ENCODE data around the gene TTLL3. TPM values are rescaled to one million over a fixed set of nuclear protein-coding genes. Genes with fewer than 3 reads are reported as not detected.

TTLL3 gene
- total RNA-seq, 1 experiment from 2014 or later, result 14.6 TPM

DNA sequence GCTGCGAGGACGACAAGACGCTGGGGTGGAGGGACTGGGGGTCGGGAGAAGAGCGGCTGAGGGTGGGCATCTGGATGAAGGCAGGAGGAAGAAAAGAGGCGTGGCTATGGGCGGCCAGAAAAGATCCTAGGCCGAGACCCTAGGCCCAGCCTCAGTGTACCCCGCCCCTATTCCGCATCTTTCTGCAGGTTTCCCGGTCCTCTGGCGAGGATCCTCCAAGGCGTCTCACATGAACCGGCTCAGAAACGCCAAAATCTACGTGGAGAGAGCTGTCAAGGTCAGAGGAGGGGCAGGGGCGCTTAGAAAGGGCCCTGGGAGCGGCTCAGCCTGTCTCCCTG is 340 bp downstream of the TTLL3 start:
- Mint-ChIP-seq H3K36me3 (ENCODE audit: insufficient read depth, unreplicated experiment) (peaks cover 17% of the 10 kb centered on the region), H3K4me3 (ENCODE audit: unreplicated experiment) (peak overlapping the region; percentile 70), H3K27ac (ENCODE audit: low read depth, unreplicated experiment) (no peak overlapping the region), H3K9me3 (ENCODE audit: unreplicated experiment) (no peaks in the 10 kb centered on the region), H3K27me3 (ENCODE audit: insufficient read depth, unreplicated experiment) (no peaks in the 10 kb centered on the region), H3K4me1 (ENCODE audit: insufficient read depth, unreplicated experiment) (peaks cover 23% of the 10 kb centered on the region)
- intact Hi-C loops (cut with micrococcal nuclease), result no loop called here
- TF ChIP-seq, protein P1, sequence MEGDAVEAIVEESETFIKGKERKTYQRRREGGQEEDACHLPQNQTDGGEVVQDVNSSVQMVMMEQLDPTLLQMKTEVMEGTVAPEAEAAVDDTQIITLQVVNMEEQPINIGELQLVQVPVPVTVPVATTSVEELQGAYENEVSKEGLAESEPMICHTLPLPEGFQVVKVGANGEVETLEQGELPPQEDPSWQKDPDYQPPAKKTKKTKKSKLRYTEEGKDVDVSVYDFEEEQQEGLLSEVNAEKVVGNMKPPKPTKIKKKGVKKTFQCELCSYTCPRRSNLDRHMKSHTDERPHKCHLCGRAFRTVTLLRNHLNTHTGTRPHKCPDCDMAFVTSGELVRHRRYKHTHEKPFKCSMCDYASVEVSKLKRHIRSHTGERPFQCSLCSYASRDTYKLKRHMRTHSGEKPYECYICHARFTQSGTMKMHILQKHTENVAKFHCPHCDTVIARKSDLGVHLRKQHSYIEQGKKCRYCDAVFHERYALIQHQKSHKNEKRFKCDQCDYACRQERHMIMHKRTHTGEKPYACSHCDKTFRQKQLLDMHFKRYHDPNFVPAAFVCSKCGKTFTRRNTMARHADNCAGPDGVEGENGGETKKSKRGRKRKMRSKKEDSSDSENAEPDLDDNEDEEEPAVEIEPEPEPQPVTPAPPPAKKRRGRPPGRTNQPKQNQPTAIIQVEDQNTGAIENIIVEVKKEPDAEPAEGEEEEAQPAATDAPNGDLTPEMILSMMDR (IDR thresholded peaks at IDR 0.05; ENCODE audit: unreplicated experiment), result no peak
- POLR2A ChIA-PET, result no interaction called here
- CTCF ChIA-PET, result no interaction called here
- no TSS peak for BruUV-seq (replicated peaks)
- no peak for DNase-seq (ENCODE audit: unreplicated experiment)

DNA sequence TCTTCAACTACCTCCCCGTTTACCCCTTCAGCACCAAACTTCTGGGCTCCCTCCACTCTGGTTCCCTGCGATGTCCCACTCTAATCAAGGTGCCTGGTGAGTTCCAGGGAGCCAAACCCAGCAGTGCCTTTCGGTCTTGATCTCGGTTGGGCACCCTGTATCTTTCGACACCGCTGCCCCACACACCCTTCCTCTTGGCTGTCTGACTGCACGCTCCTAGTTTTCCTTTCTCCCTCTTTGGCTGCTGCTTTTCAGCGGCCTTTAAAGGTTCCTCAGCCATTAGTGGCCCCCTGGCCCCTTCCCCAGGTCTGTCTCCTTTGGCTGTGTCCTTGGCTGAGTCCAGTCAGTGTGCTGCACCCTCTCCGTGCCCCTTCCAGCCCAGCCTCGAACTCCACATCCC is 784 bp downstream of the TTLL3 start:
- TF ChIP-seq, protein P1 (IDR thresholded peaks at IDR 0.05; ENCODE audit: unreplicated experiment), result no peak
- peaks cover 23% of the 10 kb centered on the region for H3K4me1 Mint-ChIP-seq (ENCODE audit: insufficient read depth, unreplicated experiment)
- no peak overlapping the region for H3K27ac Mint-ChIP-seq (ENCODE audit: low read depth, unreplicated experiment)
- no peaks in the 10 kb centered on the region for H3K9me3 Mint-ChIP-seq (ENCODE audit: unreplicated experiment)
- H3K27me3 Mint-ChIP-seq (ENCODE audit: insufficient read depth, unreplicated experiment), result no peaks in the 10 kb centered on the region
- POLR2A ChIA-PET, result no interaction called here
- peak overlapping the region; percentile 70 for H3K4me3 Mint-ChIP-seq (ENCODE audit: unreplicated experiment)
- no peak for DNase-seq (ENCODE audit: unreplicated experiment)
- CTCF ChIA-PET, result no interaction called here
- H3K36me3 Mint-ChIP-seq (ENCODE audit: insufficient read depth, unreplicated experiment), result peaks cover 12% of the 10 kb centered on the region
- no TSS peak for BruUV-seq (replicated peaks)
- intact Hi-C loops (cut with micrococcal nuclease), result no loop called here

DNA sequence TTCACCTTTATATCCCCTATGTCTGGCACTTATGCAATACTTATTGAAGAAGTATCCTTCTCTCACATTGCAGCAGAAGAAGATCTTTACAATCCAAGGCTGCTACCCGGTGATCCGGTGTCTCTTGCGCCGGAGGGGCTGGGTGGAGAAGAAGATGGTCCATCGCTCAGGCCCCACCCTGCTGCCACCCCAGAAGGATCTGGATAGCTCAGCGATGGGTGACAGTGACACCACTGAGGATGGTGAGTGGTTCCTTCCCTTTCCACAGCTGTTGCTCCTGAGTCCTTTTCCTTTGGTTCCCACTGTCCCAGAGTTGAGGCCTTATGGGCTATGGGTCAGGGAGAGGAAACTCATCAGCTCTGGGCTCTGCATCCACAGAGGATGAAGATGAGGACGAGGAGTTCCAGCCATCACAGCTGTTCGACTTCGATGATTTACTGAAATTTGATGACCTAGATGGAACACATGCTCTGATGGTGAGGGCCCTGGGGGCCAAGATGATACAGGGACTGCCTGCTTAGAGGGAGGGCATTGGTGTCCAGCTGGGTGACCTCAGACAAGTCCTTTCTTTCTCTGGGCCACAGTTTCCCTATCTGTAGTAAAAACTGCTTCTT is 2.9 kb downstream of the TTLL3 start:
- H3K27ac Mint-ChIP-seq (ENCODE audit: low read depth, unreplicated experiment), result no peak overlapping the region
- POLR2A ChIA-PET, result interaction anchor here (0.5 to 1.2 kb wide), 4 partner anchors 9 to 164 kb away, joined by 3 to 4 read pairs (median 4); partner anchors contain the start of gene MTMR14
- H3K4me3 Mint-ChIP-seq (ENCODE audit: unreplicated experiment), result no peak overlapping the region
- peaks cover 23% of the 10 kb centered on the region for H3K4me1 Mint-ChIP-seq (ENCODE audit: insufficient read depth, unreplicated experiment)
- DNase-seq (ENCODE audit: unreplicated experiment), result no peak
- H3K9me3 Mint-ChIP-seq (ENCODE audit: unreplicated experiment), result no peaks in the 10 kb centered on the region
- H3K36me3 Mint-ChIP-seq (ENCODE audit: insufficient read depth, unreplicated experiment), result peaks cover 7% of the 10 kb centered on the region
- intact Hi-C loops (cut with micrococcal nuclease), result no loop called here
- no peaks in the 10 kb centered on the region for H3K27me3 Mint-ChIP-seq (ENCODE audit: insufficient read depth, unreplicated experiment)
- TF ChIP-seq, protein P1 (IDR thresholded peaks at IDR 0.05; ENCODE audit: unreplicated experiment), result no peak
- BruUV-seq (replicated peaks), result no TSS peak
- CTCF ChIA-PET, result interaction anchor here (0.7 to 1.5 kb wide), 5 partner anchors 13 to 134 kb away, joined by 3 to 4 read pairs (median 3); no protein-coding TSS in a partner anchor

DNA sequence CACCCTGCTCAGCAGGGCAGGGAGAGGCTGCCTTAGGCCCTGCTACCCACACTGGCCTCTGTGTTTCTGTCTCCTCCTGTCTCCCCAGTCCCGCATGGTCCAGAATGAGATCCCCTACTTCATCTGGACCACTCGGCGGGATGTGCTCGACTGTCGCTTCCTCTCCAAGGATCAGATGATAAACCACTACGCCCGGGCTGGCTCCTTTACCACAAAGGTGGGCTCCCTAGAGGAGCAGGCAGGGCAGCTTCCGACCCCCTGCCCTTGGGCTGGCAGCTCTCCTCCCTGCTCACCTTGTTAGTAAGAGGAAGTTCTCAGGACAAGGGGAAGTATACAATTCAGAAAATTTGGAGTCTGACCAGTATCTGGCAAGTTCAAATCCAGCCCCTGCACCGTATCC is 5.9 kb downstream of the TTLL3 start:
- TF ChIP-seq, protein P1 (IDR thresholded peaks at IDR 0.05; ENCODE audit: unreplicated experiment), result no peak
- BruUV-seq (replicated peaks), result no TSS peak
- Mint-ChIP-seq H3K27me3 (ENCODE audit: insufficient read depth, unreplicated experiment) (no peaks in the 10 kb centered on the region), H3K36me3 (ENCODE audit: insufficient read depth, unreplicated experiment) (no peaks in the 10 kb centered on the region), H3K9me3 (ENCODE audit: unreplicated experiment) (no peaks in the 10 kb centered on the region), H3K4me1 (ENCODE audit: insufficient read depth, unreplicated experiment) (peaks cover 7% of the 10 kb centered on the region), H3K27ac (ENCODE audit: low read depth, unreplicated experiment) (no peak overlapping the region), H3K4me3 (ENCODE audit: unreplicated experiment) (no peak overlapping the region)
- POLR2A ChIA-PET, result no interaction called here
- no peak for DNase-seq (ENCODE audit: unreplicated experiment)
- CTCF ChIA-PET, result interaction anchor here (0.6 kb wide), 1 partner anchor 454 kb away, joined by 3 read pairs; no protein-coding TSS in a partner anchor
- intact Hi-C loops (cut with micrococcal nuclease), result no loop called here
